ENCODE measurements around the gene ZNF710.

- TF ChIP-seq CTCF (conservative IDR thresholded peaks at IDR 0.05; ENCODE audit: low read depth in 2 of 2) (no peak), POLR2AphosphoS5 (IDR thresholded peaks at IDR 0.05; ENCODE audit: low read depth) (no peak), EZH2 (IDR thresholded peaks at IDR 0.05; ENCODE audit: low read depth, unreplicated experiment) (no peak), CREB1 (CRISPR knock-in tag; IDR thresholded peaks at IDR 0.05; ENCODE audit: low read depth) (no peak), JUNB (IDR thresholded peaks at IDR 0.05; ENCODE audit: unreplicated experiment) (no peak), STAT1 (IDR thresholded peaks at IDR 0.05; ENCODE audit: unreplicated experiment) (no peak), EZH2phosphoT487 (IDR thresholded peaks at IDR 0.05; ENCODE audit: unreplicated experiment) (no peak)
- TF ChIP-seq, protein P1, sequence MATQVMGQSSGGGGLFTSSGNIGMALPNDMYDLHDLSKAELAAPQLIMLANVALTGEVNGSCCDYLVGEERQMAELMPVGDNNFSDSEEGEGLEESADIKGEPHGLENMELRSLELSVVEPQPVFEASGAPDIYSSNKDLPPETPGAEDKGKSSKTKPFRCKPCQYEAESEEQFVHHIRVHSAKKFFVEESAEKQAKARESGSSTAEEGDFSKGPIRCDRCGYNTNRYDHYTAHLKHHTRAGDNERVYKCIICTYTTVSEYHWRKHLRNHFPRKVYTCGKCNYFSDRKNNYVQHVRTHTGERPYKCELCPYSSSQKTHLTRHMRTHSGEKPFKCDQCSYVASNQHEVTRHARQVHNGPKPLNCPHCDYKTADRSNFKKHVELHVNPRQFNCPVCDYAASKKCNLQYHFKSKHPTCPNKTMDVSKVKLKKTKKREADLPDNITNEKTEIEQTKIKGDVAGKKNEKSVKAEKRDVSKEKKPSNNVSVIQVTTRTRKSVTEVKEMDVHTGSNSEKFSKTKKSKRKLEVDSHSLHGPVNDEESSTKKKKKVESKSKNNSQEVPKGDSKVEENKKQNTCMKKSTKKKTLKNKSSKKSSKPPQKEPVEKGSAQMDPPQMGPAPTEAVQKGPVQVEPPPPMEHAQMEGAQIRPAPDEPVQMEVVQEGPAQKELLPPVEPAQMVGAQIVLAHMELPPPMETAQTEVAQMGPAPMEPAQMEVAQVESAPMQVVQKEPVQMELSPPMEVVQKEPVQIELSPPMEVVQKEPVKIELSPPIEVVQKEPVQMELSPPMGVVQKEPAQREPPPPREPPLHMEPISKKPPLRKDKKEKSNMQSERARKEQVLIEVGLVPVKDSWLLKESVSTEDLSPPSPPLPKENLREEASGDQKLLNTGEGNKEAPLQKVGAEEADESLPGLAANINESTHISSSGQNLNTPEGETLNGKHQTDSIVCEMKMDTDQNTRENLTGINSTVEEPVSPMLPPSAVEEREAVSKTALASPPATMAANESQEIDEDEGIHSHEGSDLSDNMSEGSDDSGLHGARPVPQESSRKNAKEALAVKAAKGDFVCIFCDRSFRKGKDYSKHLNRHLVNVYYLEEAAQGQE (IDR thresholded peaks at IDR 0.05; ENCODE audit: unreplicated experiment) = no peak
- TF ChIP-seq, protein P2, sequence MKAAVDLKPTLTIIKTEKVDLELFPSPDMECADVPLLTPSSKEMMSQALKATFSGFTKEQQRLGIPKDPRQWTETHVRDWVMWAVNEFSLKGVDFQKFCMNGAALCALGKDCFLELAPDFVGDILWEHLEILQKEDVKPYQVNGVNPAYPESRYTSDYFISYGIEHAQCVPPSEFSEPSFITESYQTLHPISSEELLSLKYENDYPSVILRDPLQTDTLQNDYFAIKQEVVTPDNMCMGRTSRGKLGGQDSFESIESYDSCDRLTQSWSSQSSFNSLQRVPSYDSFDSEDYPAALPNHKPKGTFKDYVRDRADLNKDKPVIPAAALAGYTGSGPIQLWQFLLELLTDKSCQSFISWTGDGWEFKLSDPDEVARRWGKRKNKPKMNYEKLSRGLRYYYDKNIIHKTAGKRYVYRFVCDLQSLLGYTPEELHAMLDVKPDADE (IDR thresholded peaks at IDR 0.05) = no peak
Measured at GRCh38 chr15:90035095-90035839, 34.1 kb downstream of the ZNF710 start.
